Measurements from ENCODE around the gene PDE6C. TPM values are rescaled to one million over a fixed set of nuclear protein-coding genes. Genes with fewer than 3 reads are reported as not detected.

PDE6C gene
- total and polyA plus RNA-seq, 4 experiments from 2014 or later: not detected

DNA sequence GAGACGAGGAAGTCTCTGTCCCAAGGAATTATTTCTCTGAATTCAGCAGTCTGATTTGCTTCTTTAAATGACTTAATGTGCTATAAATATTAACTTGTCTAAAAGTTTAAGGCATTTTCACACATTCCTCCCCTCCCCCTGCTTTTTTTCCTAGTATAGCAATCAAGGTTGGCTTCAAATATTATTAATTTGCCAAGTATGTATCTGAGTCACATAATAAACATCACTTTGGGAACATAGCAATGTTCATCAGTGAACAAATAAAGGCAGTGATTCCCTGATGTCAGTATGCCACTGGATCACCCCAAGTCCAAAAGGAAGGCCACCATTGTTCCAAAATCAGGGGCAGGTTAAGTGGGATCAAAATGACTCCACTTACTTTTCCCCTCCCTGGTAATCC lies 40.5 kb downstream of the PDE6C start:
- CTCF ChIA-PET (ENCODE audit: partially characterized antibody): no interaction called here
- Mint-ChIP-seq H3K4me3 (no peak overlapping the region), H3K4me1 (no peaks in the 10 kb centered on the region), H3K9me3 (peaks cover 0 to 3% (median 0%) of the 10 kb centered on the region in 8 donors), H3K27ac (no peak overlapping the region), H3K27me3 (peaks cover 0 to 4% of the 10 kb centered on the region in 2 donors), H3K36me3 (peaks cover 0 to 2% of the 10 kb centered on the region in 2 donors)
- Histone ChIP-seq H3K27me3 (ENCODE audit: insufficient read depth, low read length) (no peaks in the 10 kb centered on the region), H3K9me3 (ENCODE audit: control insufficient read depth in 1 of 2, low read length in 2 of 2) (no peaks in the 10 kb centered on the region), H3K4me1 (ENCODE audit: insufficient read depth, low read length) (no peaks in the 10 kb centered on the region), H3K4me3 (ENCODE audit: low read length in 2 of 2) (no peak overlapping the region), H3K36me3 (ENCODE audit: insufficient read depth, low read length) (no peaks in the 10 kb centered on the region), H3K27ac (ENCODE audit: low read depth, low read length) (no peak overlapping the region)
- no peak for DNase-seq
- intact Hi-C loops (cut with micrococcal nuclease): no loop called here
- POLR2A ChIA-PET (ENCODE audit: partially characterized antibody): no interaction called here

DNA sequence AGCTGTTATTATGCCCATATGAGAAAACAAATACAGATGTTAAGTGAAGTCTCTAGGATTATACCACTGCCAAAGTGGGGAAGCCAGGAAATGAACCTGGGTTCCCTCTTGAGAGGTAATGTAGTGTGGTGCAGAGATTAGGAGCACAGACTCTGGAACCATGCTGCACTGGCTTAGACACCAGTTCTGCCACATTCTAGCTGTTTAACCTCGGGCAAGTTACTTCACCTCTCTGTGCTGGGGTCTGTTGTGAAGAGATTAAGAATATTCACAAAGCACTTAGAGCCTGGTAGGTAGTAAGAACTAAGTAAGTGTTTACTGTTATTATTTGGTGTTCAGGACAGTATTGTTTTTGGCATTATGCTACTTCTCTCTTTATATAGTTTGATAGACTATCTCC lies 41.9 kb downstream of the PDE6C start:
- peaks cover 2 to 3% of the 10 kb centered on the region in 2 donors for H3K36me3 Mint-ChIP-seq
- H3K4me3 Mint-ChIP-seq: no peak overlapping the region
- Histone ChIP-seq H3K4me1 (ENCODE audit: insufficient read depth, low read length) (no peaks in the 10 kb centered on the region), H3K27me3 (ENCODE audit: insufficient read depth, low read length) (no peaks in the 10 kb centered on the region), H3K27ac (ENCODE audit: low read depth, low read length) (no peak overlapping the region), H3K4me3 (ENCODE audit: low read length in 2 of 2) (no peak overlapping the region), H3K9me3 (ENCODE audit: control insufficient read depth in 1 of 2, low read length in 2 of 2) (no peaks in the 10 kb centered on the region), H3K36me3 (ENCODE audit: insufficient read depth, low read length) (no peaks in the 10 kb centered on the region)
- peaks cover 0 to 3% (median 0%) of the 10 kb centered on the region in 8 donors for H3K9me3 Mint-ChIP-seq
- ChIA-PET POLR2A (ENCODE audit: partially characterized antibody) (no interaction called here), CTCF (ENCODE audit: partially characterized antibody) (no interaction called here)
- H3K27me3 Mint-ChIP-seq: peaks cover 0 to 4% of the 10 kb centered on the region in 2 donors
- H3K4me1 Mint-ChIP-seq: no peaks in the 10 kb centered on the region
- no peak for DNase-seq
- no peak overlapping the region for H3K27ac Mint-ChIP-seq
- intact Hi-C loops (cut with micrococcal nuclease): no loop called here

DNA sequence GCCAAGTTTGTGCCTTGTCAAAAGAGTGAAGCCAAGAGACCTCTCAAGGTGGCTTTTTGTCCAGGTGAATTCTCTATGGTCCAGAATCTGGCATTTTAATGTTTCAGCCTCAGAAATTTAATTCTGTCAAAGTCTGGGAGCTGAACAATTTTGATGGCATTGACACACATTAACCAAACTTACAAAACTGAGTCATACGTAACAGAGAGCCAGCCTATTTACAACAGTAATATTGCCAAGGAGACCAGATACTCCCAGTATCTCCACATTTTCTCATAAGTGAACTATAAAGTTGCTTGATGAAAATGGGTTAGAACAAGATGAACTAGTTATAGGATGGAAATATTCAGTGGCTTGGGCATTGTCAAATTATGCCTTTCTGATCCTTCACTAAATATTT lies 43.8 kb downstream of the PDE6C start:
- H3K4me1 Mint-ChIP-seq: peaks cover 0 to 1% (median 0%) of the 10 kb centered on the region in 4 donors
- intact Hi-C loops (cut with micrococcal nuclease): no loop called here
- no peak overlapping the region for H3K27ac Mint-ChIP-seq
- no peak overlapping the region for H3K4me3 Mint-ChIP-seq
- Histone ChIP-seq H3K4me1 (ENCODE audit: insufficient read depth, low read length) (no peaks in the 10 kb centered on the region), H3K4me3 (ENCODE audit: low read length in 2 of 2) (no peak overlapping the region), H3K9me3 (ENCODE audit: control insufficient read depth in 1 of 2, low read length in 2 of 2) (no peaks in the 10 kb centered on the region), H3K27ac (ENCODE audit: low read depth, low read length) (no peak overlapping the region), H3K36me3 (ENCODE audit: insufficient read depth, low read length) (no peaks in the 10 kb centered on the region), H3K27me3 (ENCODE audit: insufficient read depth, low read length) (no peaks in the 10 kb centered on the region)
- peaks cover 0 to 2% of the 10 kb centered on the region in 2 donors for H3K27me3 Mint-ChIP-seq
- no peak for DNase-seq
- CTCF ChIA-PET (ENCODE audit: partially characterized antibody): no interaction called here
- peaks cover 19 to 21% of the 10 kb centered on the region in 2 donors for H3K36me3 Mint-ChIP-seq
- POLR2A ChIA-PET (ENCODE audit: partially characterized antibody): interaction anchor here (1.1 kb wide), 1 partner anchor 46 kb away, joined by 3 read pairs; the partner anchor contains the start of gene FRA10AC1
- peaks cover 0 to 3% (median 0%) of the 10 kb centered on the region in 8 donors for H3K9me3 Mint-ChIP-seq

DNA sequence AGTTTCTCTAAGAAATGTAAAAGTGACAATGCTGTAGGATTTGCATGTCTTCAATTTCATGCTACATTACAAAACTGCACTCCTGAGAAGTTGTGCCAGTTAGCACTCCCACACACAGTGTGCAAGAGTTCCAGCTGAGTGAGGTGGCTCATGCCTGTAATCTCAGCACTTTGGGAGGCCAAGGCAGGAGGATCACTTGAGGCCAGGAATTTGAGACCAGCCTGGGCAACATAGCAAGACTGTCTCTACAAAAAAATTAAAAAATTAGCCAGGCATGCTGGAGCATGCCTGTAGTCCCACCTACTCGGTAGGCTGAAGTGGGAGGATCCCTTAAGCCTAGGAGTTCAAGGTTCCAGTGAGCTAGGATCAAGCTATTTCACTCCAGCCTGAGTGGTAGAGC lies 45.4 kb downstream of the PDE6C start:
- Mint-ChIP-seq H3K27ac (peak overlapping the region in 2 of 7 donors; percentile 55 to 75), H3K27me3 (no peaks in the 10 kb centered on the region), H3K4me3 (no peak overlapping the region), H3K36me3 (peaks cover 23 to 31% of the 10 kb centered on the region in 2 donors), H3K9me3 (peaks cover 0 to 3% (median 0%) of the 10 kb centered on the region in 8 donors), H3K4me1 (peaks cover 0 to 2% (median 0%) of the 10 kb centered on the region in 4 donors)
- CTCF ChIA-PET (ENCODE audit: partially characterized antibody): no interaction called here
- intact Hi-C loops (cut with micrococcal nuclease): no loop called here
- no peak overlapping the region for H3K27ac ChIP-seq (ENCODE audit: low read depth, low read length)
- POLR2A ChIA-PET (ENCODE audit: partially characterized antibody): no interaction called here
- no peaks in the 10 kb centered on the region for H3K27me3 ChIP-seq (ENCODE audit: insufficient read depth, low read length)
- no peak for DNase-seq
- no peaks in the 10 kb centered on the region for H3K4me1 ChIP-seq (ENCODE audit: insufficient read depth, low read length)
- H3K9me3 ChIP-seq (ENCODE audit: control insufficient read depth in 1 of 2, low read length in 2 of 2): no peaks in the 10 kb centered on the region
- no peak overlapping the region for H3K4me3 ChIP-seq (ENCODE audit: low read length in 2 of 2)
- no peaks in the 10 kb centered on the region for H3K36me3 ChIP-seq (ENCODE audit: insufficient read depth, low read length)

DNA sequence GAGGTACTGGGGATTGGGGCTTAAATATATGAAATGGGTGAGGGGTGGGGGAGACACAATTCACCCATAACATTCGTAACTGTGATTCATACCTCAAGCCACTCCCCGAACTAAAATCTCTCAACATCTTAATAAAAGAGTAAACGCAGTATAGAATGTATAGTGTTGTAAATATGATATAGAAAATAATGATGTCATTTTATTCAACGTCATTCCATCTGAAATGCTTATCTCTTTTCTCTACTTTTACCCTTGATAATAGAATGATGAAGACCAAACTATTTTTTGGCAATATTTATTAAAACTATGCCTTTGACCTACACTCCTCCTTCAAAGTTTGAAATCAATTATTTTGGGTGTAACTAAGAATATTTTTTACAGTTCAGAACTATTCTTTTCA lies 53.7 kb downstream of the PDE6C start:
- H3K4me3 ChIP-seq (ENCODE audit: low read length in 2 of 2): no peak overlapping the region
- no peak overlapping the region for H3K27ac ChIP-seq (ENCODE audit: low read depth, low read length)
- no peaks in the 10 kb centered on the region for H3K9me3 ChIP-seq (ENCODE audit: control insufficient read depth in 1 of 2, low read length in 2 of 2)
- Mint-ChIP-seq H3K9me3 (no peaks in the 10 kb centered on the region), H3K4me1 (peaks cover 0 to 2% (median 0%) of the 10 kb centered on the region in 4 donors), H3K36me3 (peaks cover 44 to 56% of the 10 kb centered on the region in 2 donors), H3K27ac (no peak overlapping the region), H3K4me3 (no peak overlapping the region), H3K27me3 (no peaks in the 10 kb centered on the region)
- no peak for DNase-seq
- POLR2A ChIA-PET (ENCODE audit: partially characterized antibody): interaction anchor here (0.6 kb wide), 1 partner anchor 37 kb away, joined by 3 read pairs; the partner anchor contains the start of gene FRA10AC1
- H3K4me1 ChIP-seq (ENCODE audit: insufficient read depth, low read length): no peaks in the 10 kb centered on the region
- peaks cover 4% of the 10 kb centered on the region for H3K36me3 ChIP-seq (ENCODE audit: insufficient read depth, low read length)
- CTCF ChIA-PET (ENCODE audit: partially characterized antibody): no interaction called here
- intact Hi-C loops (cut with micrococcal nuclease): no loop called here
- H3K27me3 ChIP-seq (ENCODE audit: insufficient read depth, low read length): no peaks in the 10 kb centered on the region

DNA sequence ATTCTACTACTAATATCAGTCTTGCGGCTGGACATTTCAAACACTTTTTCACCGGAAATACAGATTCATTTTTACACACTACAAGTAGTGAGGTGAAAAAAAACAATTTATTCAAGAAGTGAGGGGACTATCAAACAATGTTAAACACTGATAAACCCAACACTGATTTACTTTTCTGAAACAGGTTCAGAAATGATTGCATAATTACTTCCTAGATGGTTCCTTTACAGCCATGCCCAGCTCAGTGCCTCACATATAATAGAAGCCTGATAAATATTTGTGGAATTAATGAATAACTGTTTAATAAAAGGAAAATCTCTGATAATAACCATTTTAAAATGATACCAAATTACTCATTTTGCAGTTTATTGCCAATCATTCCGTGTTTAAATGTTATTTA lies 55.5 kb downstream of the PDE6C start:
- Histone ChIP-seq H3K27ac (ENCODE audit: low read depth, low read length) (no peak overlapping the region), H3K4me3 (ENCODE audit: low read length in 2 of 2) (no peak overlapping the region), H3K36me3 (ENCODE audit: insufficient read depth, low read length) (peaks cover 7% of the 10 kb centered on the region), H3K4me1 (ENCODE audit: insufficient read depth, low read length) (no peaks in the 10 kb centered on the region), H3K9me3 (ENCODE audit: control insufficient read depth in 1 of 2, low read length in 2 of 2) (no peaks in the 10 kb centered on the region), H3K27me3 (ENCODE audit: insufficient read depth, low read length) (no peaks in the 10 kb centered on the region)
- peaks cover 0 to 3% (median 1%) of the 10 kb centered on the region in 4 donors for H3K4me1 Mint-ChIP-seq
- no peak overlapping the region for H3K4me3 Mint-ChIP-seq
- H3K27me3 Mint-ChIP-seq: no peaks in the 10 kb centered on the region
- no peaks in the 10 kb centered on the region for H3K9me3 Mint-ChIP-seq
- ChIA-PET CTCF (ENCODE audit: partially characterized antibody) (no interaction called here), POLR2A (ENCODE audit: partially characterized antibody) (no interaction called here)
- H3K27ac Mint-ChIP-seq: no peak overlapping the region
- intact Hi-C loops (cut with micrococcal nuclease): no loop called here
- no peak for DNase-seq
- peaks cover 32 to 57% of the 10 kb centered on the region in 2 donors for H3K36me3 Mint-ChIP-seq

DNA sequence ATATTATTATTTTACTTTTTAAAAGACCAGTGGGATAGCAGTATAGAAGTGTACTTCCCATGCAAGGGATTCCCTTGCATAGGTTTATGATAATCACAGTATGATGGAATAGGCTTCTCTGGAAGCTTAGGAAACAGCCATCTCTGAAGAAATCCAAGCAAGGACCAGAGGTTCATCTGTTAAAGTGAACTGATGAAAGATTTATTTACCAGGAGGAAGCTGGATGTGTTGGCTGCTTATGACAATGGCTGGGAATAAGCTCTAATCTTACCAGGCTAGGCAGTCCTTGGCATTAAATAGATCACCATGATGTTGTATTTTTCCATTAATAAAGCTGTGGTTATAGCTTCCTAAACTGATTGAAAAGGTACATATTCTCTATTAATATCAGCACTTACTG lies 58.0 kb downstream of the PDE6C start:
- H3K36me3 ChIP-seq (ENCODE audit: insufficient read depth, low read length): peaks cover 24% of the 10 kb centered on the region
- ChIA-PET CTCF (ENCODE audit: partially characterized antibody) (no interaction called here), POLR2A (ENCODE audit: partially characterized antibody) (interaction anchor here (1.3 kb wide), 1 partner anchor 9 kb away, joined by 3 read pairs; no protein-coding TSS in a partner anchor)
- intact Hi-C loops (cut with micrococcal nuclease): loop anchor here (10.0 kb wide), 1 partner anchor 116 kb away; no protein-coding TSS in a partner anchor
- no peaks in the 10 kb centered on the region for H3K27me3 Mint-ChIP-seq
- H3K27me3 ChIP-seq (ENCODE audit: insufficient read depth, low read length): no peaks in the 10 kb centered on the region
- no peak for DNase-seq
- no peak overlapping the region for H3K4me3 Mint-ChIP-seq
- no peak overlapping the region for H3K27ac ChIP-seq (ENCODE audit: low read depth, low read length)
- no peak overlapping the region for H3K4me3 ChIP-seq (ENCODE audit: low read length in 2 of 2)
- no peaks in the 10 kb centered on the region for H3K9me3 ChIP-seq (ENCODE audit: control insufficient read depth in 1 of 2, low read length in 2 of 2)
- no peaks in the 10 kb centered on the region for H3K9me3 Mint-ChIP-seq
- no peak overlapping the region for H3K27ac Mint-ChIP-seq
- peaks cover 39 to 58% of the 10 kb centered on the region in 2 donors for H3K36me3 Mint-ChIP-seq
- H3K4me1 ChIP-seq (ENCODE audit: insufficient read depth, low read length): no peaks in the 10 kb centered on the region
- peaks cover 0 to 7% (median 1%) of the 10 kb centered on the region in 4 donors for H3K4me1 Mint-ChIP-seq
